Kidney epithelial cell (primary cell): ENCODE results near the gene BPIFA1. TPM values are rescaled to one million over a fixed set of nuclear protein-coding genes. Genes with fewer than 3 reads are reported as not detected.

ENCODE experiments used
- DNase-seq: peaks from one replicate; pipeline ENCODE4 v3.0.0-alpha.2; 2010; ENCODE audit warnings: low read depth
- H3K27me3 ChIP-seq: 2 replicates; pipeline ENCODE4 v1.6.0; 2011; ENCODE audit warnings: low read length; ENCODE audit not compliant: control insufficient read depth, insufficient read depth
- H3K36me3 ChIP-seq: 2 replicates; pipeline ENCODE4 v1.5.1; 2011; ENCODE audit warnings: low read length; ENCODE audit not compliant: control insufficient read depth, insufficient read depth
- H3K4me3 ChIP-seq: 2 replicates; pipeline ENCODE4 v1.5.1; 2011; ENCODE audit warnings: low read depth, mild to moderate bottlenecking, control low read depth, low read length
- CTCF ChIP-seq: IDR thresholded peaks from 2 replicates; pipeline ENCODE4 v1.5.1; 2011; ENCODE audit warnings: mild to moderate bottlenecking, moderate library complexity, low read length, control low read depth, inconsistent platforms; ENCODE audit not compliant: insufficient read depth, poor library complexity, severe bottlenecking
- total RNA-seq: library from RNA; depleted of rRNA; stranded (reverse); fragments of >200 nt; gene quantifications from 2 replicates; pipeline ENCODE4 v1.2.3, GENCODE V29; 2015

The BPIFA1 gene
- total RNA-seq, 1 donor from 2014 or later: not detected

GRCh38 chr20:33239979-33240736 lies 4.4 kb downstream of the BPIFA1 start:
- no peaks in the 10 kb centered on the region for H3K27me3 ChIP-seq
- no peak for TF ChIP-seq CTCF
- no peaks in the 10 kb centered on the region for H3K36me3 ChIP-seq
- DNase-seq: no peak
- H3K4me3 ChIP-seq: no peak overlapping the region

- no peaks in the 10 kb centered on the region for H3K27me3 ChIP-seq
- no peak overlapping the region for H3K4me3 ChIP-seq
- no peak for TF ChIP-seq CTCF
- no peak for DNase-seq
- H3K36me3 ChIP-seq: no peaks in the 10 kb centered on the region
Measured at GRCh38 chr20:33240923-33241322, 5.1 kb downstream of the BPIFA1 start.

DNA sequence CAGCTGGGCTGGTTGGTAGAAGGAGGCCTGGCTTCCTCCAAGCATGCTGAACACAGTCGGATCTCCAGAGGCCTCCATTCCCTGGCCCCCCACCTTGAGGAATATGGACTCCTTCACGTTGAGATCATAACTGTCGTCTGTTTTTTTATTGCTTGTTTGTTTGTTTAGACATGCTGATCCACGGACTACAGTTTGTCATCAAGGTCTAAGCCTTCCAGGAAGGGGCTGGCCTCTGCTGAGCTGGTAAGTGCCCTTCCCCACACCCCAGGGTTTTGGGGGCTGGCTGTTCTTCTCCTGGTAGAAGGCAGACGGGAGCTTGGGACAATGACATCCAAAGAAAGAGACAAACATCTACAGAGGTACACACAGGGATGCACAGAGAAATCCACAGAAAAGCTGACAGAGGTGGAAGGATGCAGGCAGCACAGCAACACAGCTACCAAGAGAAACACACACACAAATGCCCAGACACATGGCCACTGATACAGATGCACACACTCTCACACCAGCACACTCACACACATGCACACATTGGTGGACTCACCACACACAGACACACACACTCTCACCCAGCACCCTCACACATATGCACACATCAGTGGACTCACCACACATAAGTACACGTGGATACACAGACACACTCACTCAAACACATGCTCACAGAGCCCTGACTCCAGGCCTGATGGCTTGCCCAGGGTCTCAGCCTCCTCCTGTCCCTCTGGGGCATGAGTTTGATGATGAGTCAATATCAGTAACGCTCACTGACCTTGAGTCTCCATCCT lies 6.7 kb downstream of the BPIFA1 start:
- TF ChIP-seq CTCF: no peak
- Histone ChIP-seq H3K36me3 (no peaks in the 10 kb centered on the region), H3K4me3 (no peak overlapping the region), H3K27me3 (no peaks in the 10 kb centered on the region)
- no peak for DNase-seq

DNA sequence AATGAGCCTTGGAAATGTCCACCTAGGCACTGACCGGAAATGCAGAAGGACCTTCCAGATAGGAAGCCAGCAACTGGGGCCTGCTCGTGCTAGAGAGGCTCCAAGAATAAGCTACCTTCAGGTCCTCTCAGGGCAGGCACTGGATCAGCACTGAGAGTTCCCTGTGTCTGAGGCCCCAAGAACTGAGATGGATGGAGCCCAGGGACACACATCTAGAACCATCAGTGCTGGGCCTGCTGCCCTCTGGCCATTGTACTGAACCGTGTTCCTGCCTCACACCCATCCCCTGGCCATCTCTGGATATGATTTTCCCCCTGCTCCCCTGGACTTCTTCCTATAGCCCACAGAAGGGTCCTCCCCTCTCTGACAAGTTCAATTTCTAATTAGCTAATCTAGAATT lies 10.3 kb downstream of the BPIFA1 start:
- TF ChIP-seq CTCF: no peak
- H3K4me3 ChIP-seq: no peak overlapping the region
- no peak for DNase-seq
- H3K36me3 ChIP-seq: no peaks in the 10 kb centered on the region
- no peaks in the 10 kb centered on the region for H3K27me3 ChIP-seq

- DNase-seq: no peak
- H3K27me3 ChIP-seq: no peaks in the 10 kb centered on the region
- no peak overlapping the region for H3K4me3 ChIP-seq
- no peak for TF ChIP-seq CTCF
- no peaks in the 10 kb centered on the region for H3K36me3 ChIP-seq
Measured at GRCh38 chr20:33249456-33249855, 13.7 kb downstream of the BPIFA1 start.
